ENCODE measurements around the gene AK1.
A peak's percentile ranks its signal among the peaks of the same experiment; 100 is the strongest.
"Not testable (repeated sequence)": the region's sequence is repeated elsewhere in the genome, so short reads cannot be mapped to it uniquely, and the experiment has no call there.

The AK1 gene

DNA sequence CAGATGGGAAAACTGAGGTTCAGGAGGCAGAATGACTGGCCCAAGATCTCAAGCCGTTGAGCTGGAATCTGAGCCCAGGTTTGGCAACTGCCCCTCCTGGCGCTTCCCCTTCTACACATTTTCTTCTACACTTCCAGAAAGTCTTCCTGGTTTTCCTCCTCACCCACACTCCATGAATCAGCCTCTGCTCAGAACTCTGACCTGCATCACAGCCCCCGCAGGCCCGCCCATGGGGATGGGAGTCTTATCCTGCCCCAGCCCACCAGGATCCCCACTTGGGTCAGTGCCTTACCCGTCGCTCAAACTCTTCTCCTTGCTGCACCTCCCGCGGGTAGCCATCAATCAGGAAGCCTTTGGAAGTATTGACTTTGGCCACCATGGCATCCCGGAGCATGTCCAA is 5.9 kb downstream of the AK1 start:
- H3K4me3 ChIP-seq (ENCODE audit: low read length), result no peak overlapping the region
- no peak for DNase-seq (ENCODE audit: low read depth, low spot score)

DNA sequence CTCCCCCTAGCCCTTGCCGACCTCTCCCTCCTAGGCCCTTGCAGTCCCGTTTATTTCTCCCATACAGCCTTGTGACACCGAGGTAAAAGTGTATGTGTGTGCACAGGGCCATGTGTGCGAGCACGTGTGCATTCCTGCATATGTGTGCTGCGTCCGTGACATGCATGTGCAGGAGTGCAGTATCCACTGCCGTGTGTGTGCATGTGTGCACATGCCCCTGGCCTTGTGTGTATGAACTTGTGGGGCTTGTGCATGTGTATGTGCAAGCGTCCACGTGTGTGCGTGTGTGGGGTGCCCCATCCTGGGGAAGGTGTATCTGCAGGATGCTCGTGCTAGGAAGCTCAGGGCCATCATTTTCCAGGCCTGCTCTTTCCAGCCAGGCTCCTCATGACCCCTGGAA is 6.6 kb downstream of the AK1 start:
- no peak overlapping the region for H3K4me3 ChIP-seq (ENCODE audit: low read length)
- no peak for DNase-seq (ENCODE audit: low read depth, low spot score)

GRCh38 chr9:127870153-127870491 is 7.4 kb downstream of the AK1 start:
- not testable (repeated sequence) for H3K4me3 ChIP-seq (ENCODE audit: low read length); DNase-seq (ENCODE audit: low read depth, low spot score)

DNA sequence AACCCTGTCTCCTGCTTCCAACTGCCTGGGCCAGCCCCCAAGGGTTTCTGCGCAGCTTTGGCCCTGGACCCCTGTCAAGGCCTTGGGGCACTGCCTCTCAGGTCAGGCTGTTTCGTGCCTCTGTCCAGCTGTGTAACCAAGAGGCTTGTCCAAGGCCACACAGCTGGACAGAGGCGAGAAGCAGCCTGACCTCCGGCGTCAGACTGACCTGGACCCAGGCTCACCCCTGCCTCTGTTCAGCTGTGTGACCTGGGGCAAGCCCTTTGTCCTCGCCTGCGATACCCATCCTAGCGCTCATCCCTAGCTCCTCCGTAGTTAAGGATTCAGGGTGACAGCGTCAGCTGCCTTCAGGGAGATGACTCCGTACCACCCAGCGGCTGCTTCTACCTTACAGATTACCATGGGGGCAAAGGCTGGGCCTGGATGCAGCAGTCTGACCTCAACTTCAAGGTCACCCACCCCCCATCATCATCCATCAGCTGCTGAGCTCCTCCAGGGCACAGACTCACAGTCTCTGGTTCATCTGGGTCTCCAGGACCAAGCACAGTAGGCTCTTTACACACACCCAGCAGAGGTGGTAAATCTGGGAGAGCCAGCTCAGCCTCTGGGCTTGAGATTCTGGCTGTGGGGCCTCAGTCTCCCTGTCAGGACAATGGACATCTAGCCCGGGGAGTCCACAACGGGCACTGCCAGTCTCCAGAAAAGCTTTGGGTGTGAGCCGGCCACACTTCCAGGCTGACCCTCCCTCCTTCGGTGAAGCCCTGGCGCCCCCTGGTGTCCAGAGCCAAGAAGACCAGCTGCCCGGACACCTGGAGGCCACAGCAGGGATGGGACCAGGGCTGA is 7.9 kb downstream of the AK1 start:
- DNase-seq (ENCODE audit: low read depth, low spot score), result no peak

DNA sequence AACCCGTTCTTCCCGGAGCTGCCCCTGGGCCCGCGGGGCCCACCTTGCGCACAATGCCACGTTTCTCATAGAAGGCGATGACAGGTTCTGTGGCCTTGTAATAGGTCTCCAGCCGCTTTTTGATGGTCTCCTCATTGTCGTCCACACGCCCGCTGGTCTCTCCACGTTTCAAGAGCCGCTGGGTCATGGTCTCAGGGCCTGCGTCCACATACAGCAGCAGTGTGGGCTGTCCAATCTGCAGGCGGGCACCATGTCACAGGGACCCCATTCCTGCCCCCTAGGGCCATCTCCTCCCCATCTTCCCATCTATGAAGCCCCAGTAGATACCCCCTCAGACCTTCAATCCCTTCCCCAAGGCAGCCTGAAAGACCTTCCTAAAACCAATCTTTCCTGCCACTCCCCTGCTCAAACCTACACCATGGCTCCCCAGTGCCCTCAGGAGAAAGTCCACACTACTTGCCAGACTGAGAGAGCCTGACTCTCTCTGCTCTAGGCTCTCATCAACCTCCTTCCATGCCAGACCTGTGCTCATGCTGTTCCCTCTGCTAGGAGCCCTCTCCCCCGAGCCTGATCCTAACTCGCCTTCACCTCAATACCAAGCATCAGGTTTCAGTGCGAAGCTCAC is 9.1 kb downstream of the AK1 start:
- DNase-seq (ENCODE audit: low read depth, low spot score), result no peak
- no peak overlapping the region for H3K4me3 ChIP-seq (ENCODE audit: low read length)

More for the DNA sequence above, 7.9 kb downstream of the AK1 start:
- no peak overlapping the region for H3K4me3 ChIP-seq (ENCODE audit: low read length)

DNA sequence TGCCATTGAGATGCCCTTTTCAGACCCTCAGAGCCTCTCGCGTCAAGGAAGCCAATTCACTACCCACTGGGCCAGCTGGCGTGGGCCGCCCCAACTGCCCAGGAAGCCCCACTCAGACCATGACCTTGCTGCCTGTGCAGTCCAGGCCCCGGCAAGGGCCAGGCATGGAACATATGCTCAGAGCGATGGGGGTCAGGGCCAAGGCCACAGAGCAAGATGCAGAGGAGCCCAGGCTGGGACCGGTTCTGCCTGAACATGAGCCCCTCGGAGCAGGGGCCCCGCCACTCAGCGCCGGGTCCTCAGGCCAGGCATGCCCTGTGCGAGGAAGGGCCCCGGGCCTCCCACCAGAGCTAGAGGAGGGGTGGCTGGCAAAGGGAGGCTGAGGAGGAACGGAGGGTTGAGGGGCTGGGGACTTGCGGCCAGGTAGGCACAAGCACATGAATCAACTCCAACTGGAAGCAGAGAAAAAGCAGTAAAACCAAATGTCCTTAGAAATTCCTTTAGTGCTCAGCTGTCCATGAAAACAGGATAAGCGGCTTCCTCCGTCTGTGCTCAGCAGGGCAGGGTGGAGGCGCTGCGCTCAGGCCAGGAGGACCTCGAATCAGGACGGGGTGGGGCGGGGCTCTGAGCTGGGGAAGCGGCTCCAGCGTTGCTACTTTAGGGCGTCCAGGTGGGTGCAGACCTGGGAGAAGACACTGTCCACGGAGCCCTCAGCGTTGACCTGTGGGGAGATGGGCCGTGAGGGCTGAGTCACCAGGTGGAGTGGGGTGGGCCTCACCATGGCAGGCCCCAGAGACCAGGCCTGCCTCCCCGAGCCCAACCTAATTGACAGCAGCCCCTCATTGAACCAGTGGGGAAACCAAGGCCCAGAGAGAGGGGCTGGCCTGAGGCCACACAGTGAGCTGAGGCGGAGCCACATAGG is 9.9 kb downstream of the AK1 start:
- DNase-seq (ENCODE audit: low read depth, low spot score), result no peak
- no peak overlapping the region for H3K4me3 ChIP-seq (ENCODE audit: low read length)

- no peak for DNase-seq (ENCODE audit: low read depth, low spot score)
These were observed 10.9 kb downstream of the AK1 start for GRCh38 chr9:127866535-127866934.

GRCh38 chr9:127865645-127866464 is 11.6 kb downstream of the AK1 start:
- DNase-seq (ENCODE audit: low read depth, low spot score), result peak; percentile 74
- H3K4me3 ChIP-seq (ENCODE audit: low read length), result no peak overlapping the region

More at GRCh38 chr9:127866535-127866934, 10.9 kb downstream of the AK1 start:
- H3K4me3 ChIP-seq (ENCODE audit: low read length), result no peak overlapping the region

DNA sequence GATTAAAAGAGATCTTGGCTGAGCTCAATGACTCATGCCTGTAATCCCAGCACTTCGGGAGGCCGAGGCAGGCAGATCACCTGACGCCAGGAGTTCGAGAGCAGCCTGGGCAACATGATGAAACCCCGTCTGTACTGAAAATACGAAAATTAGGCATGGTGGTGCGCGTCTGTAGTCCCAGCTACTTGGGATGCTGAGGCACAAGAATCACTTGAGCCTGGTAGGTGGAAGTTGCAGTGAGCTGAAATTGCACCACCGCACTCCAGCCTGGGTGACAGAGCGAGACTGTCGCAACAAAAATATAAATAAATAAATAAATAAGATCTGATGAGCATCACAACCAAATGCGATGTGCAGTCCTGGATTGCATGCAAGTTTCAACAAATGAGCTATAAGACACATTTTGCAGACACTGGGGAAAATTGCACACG is 14.3 kb downstream of the AK1 start:
- H3K4me3 ChIP-seq (ENCODE audit: low read length), result no peak overlapping the region
- no peak for DNase-seq (ENCODE audit: low read depth, low spot score)

GRCh38 chr9:127862075-127863011 is 15.1 kb downstream of the AK1 start:
- DNase-seq (ENCODE audit: low read depth, low spot score), result no peak
- H3K4me3 ChIP-seq (ENCODE audit: low read length), result no peak overlapping the region

DNA sequence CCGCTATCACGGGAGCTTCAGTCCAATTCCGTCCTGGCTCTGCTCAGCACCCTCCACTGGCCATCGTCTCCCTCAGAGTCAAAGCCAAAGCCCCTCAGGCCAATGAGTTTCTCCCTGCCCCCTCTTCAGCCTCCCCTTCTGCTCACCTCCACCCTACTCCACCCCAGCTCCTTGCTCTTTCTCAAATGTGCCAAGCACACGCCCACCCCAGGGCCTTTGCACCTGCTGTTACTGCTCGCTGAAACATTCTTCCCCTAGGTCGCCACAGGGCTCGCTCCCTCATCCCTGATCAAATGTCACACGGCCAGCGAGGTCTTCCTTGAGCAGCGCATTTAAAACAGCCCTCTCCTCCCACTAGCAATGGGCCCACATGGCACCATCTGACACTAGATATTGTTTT is 16.7 kb downstream of the AK1 start:
- no peak overlapping the region for H3K4me3 ChIP-seq (ENCODE audit: low read length)
- DNase-seq (ENCODE audit: low read depth, low spot score), result no peak

- DNase-seq (ENCODE audit: low read depth, low spot score), result no peak
These were observed 17.2 kb downstream of the AK1 start for GRCh38 chr9:127860260-127860659.

DNA sequence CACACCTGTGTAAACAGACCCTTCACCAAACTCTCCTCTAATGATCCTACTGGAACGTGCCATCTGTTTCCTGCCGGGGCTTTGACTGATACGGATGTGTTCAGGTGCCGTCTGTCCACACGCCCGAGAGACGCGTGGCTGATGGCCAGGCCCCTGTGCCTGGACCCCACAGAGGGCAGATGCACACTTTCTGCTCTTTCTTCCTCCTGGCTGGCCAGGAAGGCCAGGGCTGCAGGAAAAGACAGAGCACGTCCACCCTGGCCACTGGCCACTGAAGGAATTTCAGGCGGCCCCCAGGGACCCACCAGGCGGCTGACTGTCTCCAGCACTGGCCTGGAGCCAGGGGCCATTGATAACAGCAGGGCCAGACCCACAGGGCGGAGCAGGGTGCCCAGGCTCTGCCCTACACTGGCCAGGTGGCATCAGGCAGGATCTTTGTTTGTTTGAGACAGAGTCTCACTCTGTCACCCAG is 19.4 kb downstream of the AK1 start:
- no peak overlapping the region for H3K4me3 ChIP-seq (ENCODE audit: low read length)
- no peak for DNase-seq (ENCODE audit: low read depth, low spot score)

More at GRCh38 chr9:127860260-127860659, 17.2 kb downstream of the AK1 start:
- H3K4me3 ChIP-seq (ENCODE audit: low read length), result no peak overlapping the region

- no peak overlapping the region for H3K4me3 ChIP-seq (ENCODE audit: low read length)
- no peak for DNase-seq (ENCODE audit: low read depth, low spot score)
These were observed 20.2 kb downstream of the AK1 start for GRCh38 chr9:127857278-127857677.

DNA sequence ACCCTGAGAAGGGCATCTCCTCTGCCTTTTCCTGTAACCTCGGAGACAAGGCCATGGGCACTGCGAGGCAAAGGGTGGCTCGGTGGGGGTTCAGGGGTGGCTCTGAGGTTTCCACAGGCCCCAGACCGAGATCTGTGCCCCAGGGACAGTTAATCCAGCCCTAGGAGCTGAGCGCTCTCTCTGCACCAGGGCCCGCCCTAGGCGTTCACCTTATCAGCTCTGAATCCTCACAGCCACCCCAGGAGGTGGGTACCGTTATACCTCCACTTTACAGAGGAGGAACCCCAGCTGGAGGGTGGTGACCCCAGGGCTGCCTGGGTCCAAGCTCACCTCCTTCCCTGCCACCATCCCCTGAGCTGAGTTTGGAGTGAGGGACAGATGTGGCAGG is 20.8 kb downstream of the AK1 start:
- DNase-seq (ENCODE audit: low read depth, low spot score), result no peak
- no peak overlapping the region for H3K4me3 ChIP-seq (ENCODE audit: low read length)

DNA sequence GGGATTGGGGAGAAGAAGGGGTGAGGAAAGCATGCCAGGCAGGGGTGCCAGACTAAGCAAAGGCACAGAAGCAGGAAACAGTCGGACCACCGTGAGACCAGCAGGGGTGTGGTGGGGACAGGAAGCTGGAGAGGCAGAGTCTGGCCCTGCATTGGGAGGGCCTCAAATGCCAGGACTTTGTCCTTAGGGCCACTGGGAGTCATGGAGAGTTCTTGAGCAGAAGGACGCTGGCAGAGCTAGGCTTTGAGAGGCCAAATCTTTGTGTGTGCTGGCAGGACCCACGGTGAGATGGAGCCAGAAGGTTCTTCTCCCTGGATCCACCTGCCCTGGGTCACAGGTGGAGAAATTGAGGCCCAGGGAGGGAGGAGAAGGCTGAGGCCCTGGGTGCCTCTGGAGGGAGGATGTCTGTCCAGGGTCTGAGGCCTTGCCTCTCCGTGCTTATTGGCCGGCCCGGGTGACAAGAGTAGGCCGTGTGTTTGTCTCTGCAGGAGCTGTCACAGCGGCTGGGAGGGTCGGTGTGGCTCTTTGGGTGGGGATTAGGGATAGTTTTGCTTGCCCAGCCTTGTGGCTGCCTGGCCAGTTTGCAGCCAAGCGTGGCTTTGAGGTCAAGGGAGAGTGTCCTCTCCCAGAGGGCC is 21.3 kb downstream of the AK1 start:
- H3K4me3 ChIP-seq (ENCODE audit: low read length), result no peak overlapping the region
- no peak for DNase-seq (ENCODE audit: low read depth, low spot score)

DNA sequence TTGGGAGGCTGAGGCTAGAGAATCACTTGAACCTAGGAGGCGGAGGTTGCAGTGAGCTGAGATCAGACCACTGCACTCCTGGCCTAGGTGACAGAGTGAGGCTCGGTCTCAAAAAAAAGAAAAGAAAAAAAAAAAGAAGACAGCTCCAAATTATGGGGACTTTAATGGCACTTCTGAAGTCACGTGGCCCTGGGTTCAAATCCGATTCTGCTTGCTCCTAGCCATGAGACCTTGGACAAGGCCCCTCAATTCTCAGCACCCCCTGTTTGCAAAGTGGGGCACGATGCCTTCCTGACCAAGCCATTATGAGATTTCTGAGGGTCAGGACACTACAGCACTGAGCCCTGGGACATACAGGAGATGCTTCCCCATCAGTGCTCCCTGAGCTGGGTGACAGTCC is 22.0 kb downstream of the AK1 start:
- no peak for DNase-seq (ENCODE audit: low read depth, low spot score)
- H3K4me3 ChIP-seq (ENCODE audit: low read length), result no peak overlapping the region
